ENCODE measurements around the gene ANTXR2.
A peak's percentile ranks its signal among the peaks of the same experiment; 100 is the strongest.

The ANTXR2 gene

DNA sequence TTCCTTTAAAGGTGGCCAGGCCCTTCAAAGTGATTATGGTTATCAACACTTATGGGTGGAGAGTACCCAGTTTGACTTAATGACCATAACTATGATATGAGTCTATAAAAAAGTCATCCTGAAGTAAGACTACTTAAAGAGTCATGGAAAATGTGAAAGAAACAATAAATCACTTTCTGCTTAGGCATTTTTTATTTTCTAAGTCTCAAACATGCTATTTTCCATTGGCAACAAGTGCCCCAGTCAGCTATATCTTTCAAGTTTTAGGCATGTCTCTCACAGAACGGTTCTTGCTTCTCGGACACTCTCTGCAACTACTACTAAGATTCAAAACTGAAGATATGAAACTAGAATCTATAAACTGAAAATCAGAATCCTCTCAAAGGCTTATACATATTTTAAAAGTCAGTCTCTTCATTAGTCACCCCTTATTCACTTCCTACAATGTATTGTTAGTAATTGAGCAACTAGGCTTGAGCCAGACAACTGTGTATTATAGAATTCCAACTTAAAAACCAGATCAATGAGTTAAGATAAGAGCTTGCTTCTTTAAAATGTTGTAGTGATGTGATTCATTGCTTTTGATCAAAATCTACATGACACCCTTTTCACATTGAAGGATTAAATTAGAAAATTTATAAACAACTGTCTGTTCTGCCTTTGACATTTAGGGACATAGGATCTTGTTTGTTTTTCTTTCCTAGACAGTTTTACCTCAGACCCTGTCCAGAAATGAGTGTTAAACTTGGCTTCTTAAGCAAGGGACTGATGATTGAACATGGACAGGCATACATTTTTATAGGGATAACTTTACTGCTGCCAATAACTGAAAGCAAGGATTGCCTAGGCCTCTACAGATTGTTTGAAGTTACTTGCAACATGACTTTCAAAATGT lies 2.9 kb downstream of the ANTXR2 start:
- DNase-seq (ENCODE audit: low read depth, low spot score) = peak; percentile 3

DNA sequence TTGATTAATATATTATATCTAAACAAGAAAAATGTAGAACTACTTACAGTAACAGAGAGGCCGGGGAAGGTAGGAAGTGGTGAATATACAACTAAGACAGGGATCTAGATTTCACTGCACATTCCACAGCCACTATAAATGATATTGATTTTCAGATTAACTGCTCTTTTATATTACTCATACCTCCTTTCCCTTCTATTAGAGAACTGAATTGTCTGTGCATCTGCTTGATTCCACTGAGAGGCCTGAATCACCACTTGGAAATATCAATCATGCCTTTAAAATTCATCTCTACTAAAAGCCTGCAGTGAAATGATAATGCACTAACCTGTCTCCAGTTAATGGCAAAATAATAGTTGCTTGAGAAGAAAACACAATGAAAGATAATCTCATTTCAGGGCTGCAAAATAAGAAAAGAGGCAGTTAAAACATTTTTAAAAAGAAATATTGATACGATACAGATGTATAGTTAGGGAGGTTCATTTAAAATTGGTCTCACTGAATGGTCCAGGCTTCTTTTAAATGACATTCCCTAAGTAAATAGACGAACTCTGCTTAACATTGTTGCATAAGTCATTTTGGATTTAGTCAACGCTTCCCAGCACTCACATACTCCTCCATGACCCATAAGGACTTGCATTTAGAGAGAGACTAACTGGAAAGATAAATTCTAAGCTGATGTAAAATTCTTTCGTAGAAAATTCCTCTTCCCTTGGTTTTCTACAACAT lies 3.8 kb downstream of the ANTXR2 start:
- no peak for DNase-seq (ENCODE audit: low read depth, low spot score)

DNA sequence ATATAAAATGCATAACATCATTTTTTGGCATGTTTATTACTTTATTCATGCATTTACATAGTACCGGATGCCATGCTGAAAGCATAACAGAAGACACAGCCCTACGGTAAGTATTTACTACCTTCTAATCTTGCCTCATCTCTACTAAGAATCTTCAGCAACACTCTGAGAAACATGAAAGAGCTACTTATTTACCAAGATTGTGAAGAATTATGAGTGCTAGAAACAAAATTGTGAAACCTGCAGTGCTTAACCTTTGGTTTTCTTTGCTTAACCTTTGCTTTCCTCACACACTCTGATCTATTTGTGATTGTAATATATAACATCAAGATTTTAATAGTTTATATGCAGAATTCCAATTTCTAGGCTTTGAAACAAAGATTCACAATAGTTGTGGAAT lies 7.4 kb downstream of the ANTXR2 start:
- DNase-seq (ENCODE audit: low read depth, low spot score) = no peak

DNA sequence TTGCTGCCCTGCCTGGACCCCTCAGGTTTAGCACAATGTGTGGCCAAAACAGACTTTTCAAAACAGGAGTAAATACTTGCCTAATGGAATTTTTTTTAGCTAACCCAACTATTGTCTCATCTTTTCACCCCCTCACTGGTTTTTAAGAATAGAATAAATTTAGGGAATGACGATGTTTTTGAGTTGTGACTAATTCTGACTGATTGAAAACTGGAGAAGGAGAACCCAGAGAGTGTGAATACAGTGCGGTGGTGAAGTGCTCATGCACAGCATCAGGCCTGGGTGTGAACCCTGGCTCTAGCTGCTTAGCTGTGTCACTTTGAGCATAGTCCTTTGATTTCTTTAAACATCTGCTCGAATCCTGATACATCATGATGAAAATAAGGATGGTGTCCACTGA lies 10.5 kb downstream of the ANTXR2 start:
- peak; percentile 9 for DNase-seq (ENCODE audit: low read depth, low spot score)

DNA sequence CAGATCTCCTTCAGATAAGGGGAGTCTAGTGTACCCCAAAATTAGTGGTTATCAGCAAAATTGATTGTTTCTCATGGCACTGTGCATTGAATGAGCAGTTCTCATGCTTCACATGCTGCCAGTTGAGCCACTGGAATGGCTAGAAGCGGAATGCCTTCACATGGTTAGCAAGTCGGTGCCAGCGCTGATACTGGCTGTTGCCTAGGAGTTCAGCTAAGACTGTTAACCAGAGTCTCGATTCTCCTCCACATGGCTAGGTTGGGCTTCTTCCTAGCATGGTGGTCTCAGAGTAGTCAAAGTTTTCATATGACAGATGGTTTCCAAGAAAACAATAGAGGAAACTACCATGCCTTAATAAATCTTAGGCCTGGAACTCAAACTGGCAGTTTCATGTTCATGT lies 12.2 kb downstream of the ANTXR2 start:
- no peak for DNase-seq (ENCODE audit: low read depth, low spot score)

DNA sequence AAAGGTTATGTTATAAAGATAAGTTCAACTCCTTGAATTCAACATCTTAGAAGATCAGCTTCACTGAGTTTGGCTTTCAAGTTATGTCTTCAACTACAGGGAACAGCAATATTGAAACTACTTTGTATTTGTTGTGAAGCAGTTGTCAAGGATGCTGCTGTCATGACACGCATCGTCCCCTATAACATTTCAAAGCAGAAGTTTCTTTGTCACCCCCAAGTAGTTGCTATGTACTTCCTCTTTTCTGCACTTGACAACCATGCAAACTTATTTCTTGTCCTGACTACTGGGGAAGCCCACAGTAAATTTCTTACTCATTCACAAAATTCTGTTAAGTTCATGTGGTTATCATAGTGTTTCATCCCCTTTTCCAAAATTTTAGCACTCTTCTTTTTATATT lies 14.3 kb downstream of the ANTXR2 start:
- DNase-seq (ENCODE audit: low read depth, low spot score) = no peak

DNA sequence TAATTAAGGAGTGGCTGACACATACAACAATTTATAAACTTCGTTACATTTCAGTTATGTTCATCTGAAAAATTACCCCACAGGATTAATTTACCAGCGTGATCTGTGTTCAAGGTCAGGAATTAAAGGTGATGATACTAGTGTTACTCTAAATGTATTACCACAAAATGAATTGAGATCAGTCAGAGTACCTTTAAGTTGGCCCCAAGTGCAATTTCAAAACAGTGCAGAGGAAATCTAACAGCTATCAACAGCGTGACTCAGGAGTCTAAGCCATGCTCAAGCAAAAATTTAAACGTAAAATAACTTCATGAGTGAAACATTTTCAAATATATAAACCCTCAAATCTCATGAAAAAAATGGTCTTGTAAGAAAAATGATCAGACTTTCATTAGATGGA lies 18.7 kb downstream of the ANTXR2 start:
- no peak for DNase-seq (ENCODE audit: low read depth, low spot score)

DNA sequence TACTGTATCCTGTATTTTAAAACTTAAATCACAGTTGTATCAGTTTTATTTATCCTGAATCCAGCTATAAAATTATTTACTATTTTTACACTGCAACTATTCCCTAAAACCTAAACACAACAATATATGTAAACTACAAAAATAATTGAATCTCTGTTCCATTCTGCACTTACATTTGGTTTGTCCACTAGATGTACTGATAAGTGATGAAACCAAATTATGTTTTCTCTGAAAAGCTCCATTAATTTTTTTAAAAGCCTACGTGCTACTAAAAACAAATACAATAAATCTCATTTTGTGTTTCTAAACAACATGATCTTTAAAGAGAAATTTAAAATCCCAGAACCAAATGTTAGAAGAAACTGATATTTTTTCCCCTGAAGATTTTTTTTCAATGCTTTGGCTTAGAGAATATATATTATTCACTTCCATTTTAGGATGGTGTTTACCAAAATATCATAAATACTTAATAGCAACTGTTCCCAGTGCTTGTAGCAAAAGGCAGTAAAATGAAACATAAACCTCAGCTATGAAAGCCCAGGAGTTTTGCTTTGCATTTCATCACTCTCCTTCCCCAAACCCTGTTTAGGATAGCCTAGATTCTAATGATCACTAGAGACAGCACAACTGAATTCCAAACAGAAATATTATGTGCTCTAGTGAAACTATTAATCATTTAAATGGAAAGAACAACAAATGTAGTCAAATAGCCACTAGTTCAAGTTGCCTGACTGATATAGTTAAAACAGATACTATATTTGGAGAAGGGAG lies 19.7 kb downstream of the ANTXR2 start:
- DNase-seq (ENCODE audit: low read depth, low spot score) = no peak

DNA sequence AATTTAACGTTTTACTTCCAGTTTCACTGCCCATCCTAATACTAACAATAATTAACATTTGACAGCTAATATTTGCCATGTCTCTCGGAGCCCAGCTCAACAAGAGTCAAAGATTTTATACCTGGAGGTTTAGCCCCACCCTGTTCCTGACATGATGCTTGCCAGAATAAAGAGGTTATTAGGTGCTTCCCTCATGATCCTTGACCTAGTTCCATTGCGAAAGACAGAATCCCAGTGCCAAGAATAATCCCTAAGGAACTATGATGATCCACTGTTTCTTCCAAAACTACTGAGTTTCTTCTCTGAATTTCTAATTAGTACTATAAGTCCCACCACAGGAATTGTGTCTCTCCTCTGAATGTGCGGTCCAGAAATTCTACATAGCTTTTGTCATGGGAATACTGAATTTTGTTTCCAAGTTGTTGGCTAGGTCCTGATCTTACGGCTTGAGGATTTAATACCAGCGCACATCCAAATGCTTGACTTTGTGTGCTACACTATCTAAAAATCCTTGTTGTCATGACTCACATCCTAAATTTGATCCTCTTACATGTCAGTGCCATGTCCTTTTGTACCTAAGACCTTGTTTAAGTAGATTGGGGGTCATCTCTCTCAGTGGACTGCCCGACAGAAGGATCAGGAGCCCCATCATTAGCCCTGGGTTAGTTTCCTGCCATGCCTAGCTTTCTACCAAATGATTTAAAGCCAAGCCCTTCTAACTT lies 23.1 kb downstream of the ANTXR2 start:
- DNase-seq (ENCODE audit: low read depth, low spot score) = no peak

DNA sequence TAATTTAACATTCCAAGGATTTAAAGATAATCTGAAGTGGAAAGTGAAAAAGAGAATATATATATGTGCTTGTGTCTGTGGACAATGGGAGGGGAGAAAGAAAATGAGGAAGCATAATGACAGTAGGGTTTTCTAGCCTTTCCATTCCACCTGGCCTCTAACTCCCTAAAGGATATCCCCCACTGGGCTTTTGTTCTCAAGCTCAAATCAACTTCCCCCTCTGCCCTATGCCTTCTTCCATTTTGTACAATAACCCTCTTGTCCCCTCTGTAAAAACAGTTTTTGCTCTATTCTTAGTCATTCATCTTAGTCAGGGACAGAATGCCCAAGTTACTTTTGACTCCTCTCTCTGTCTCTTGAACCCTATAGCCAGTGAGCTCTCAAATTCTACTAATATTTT lies 23.6 kb downstream of the ANTXR2 start:
- no peak for DNase-seq (ENCODE audit: low read depth, low spot score)

DNA sequence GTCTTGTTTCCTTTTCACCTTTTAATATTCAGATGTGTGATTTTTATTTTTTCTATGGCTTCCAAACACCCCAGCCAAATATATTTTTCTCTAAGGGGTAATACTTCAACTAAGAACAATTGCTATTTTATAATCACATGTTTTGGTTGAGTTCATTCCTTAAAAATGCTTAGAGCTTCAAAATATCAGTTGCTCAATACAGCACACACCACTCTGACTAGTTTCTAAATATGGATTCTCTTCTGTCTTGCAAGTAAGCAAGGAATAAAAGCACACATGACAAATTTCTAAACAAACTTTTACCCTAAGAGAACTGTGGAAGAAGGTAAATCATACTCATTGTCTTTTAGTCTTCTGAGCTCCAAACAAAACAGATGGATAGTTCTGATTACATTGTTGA lies 27.2 kb downstream of the ANTXR2 start:
- no peak for DNase-seq (ENCODE audit: low read depth, low spot score)

DNA sequence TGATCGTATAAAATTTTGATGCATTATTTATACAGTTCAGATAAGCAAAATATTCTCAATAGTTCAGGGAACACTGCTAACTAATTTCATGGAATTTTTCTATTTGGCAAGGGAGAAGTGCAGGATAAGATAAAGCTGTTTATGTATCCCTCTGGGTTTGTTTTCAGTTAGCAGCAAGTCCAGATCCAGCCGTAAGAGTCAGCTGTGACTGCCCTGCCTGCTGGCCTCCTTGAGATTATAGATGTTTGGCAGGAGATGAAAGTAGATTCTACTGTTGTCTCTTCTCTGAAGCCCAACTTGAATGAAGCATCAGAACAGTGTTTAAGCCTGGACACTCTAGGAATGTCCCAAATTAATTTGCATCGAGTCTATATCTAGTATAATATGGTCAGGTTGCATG lies 29.5 kb downstream of the ANTXR2 start:
- DNase-seq (ENCODE audit: low read depth, low spot score) = peak; percentile 16

DNA sequence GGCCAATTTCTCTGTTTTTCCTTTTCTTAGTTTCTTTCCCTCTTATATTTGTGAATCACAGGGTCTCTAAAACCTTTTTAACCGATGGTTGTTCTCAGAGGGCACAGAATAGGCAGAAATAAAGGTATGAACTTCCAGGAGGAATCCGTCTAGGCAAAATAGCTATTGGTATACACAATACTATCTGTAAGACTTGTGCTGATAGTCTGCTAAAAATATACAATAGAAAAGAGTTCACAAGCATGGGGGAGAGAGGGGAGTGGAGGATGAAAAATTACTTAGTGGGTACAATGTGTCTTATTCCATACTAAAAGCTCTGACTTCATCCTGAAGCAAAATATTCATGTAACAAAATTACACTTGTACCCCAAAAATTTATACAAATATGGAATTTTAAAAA lies 30.2 kb downstream of the ANTXR2 start:
- no peak for DNase-seq (ENCODE audit: low read depth, low spot score)

DNA sequence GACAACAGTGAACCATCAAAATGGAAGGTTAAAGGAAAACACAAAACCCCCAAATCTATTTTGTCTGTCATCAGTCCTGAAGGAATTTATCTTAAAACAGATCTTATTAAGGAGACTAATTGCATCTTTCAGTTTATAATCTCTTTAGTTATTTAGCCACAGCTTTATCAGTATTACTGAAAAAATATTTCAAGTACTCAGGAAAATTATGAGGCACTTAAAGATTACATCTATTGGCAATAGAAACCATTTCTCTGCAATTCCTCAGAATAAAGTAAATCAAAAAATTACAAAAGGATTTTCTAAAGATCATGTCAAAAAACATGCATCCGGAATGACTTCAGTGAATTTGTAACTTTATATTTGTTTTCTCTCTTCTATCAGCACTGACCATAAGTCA lies 35.2 kb downstream of the ANTXR2 start:
- no peak for DNase-seq (ENCODE audit: low read depth, low spot score)

DNA sequence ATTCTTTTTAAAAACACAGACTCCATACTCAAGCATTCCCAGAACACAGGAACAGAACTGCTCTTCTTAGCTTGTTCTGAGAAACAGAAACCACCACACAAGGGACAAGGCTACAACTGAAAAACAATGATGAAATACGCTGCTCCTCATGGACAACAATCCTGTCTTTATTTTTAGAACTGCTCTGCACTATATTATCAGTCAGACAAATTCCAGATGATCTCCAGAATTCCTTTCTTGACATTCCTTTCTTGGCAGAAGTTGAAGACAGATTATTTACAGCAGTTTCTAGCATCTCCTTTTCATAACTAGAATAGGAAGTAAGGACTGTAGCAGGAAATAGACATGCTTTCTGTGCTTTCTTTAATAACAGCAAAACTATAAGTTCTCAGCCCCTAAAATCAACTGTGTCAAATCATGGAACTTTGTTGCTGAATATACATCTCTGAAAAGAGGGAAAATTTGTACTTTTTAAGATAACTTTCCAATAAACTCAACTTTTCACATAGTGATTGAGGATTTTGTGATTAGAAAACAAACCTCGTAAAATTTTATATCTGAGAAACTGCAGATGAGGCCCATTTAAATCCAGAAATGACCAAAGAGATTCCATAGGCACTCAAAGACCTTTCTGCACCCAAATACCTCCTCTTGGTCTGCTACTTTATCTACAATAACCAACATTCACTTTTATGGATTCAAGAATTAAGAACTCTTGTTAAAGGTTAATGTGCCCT lies 35.9 kb downstream of the ANTXR2 start:
- DNase-seq (ENCODE audit: low read depth, low spot score) = peak; percentile 25

DNA sequence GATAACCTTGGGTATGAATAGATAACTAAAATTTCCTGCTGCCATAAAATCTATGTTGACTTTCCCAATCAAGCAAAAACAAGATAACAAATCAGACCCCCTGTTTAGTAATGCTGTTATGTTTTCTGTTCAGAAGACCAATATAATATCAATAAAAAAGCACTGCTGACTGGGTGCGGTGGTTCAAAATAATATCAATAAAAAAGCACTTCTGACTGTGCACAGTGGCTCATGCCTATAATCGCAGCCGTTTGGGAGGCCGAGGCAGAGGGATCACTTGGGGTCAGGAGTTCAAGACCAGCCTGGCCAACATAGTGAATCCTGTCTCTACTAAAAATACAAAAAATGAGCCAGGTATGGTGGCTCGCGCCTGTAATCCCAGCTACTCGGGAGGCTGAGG lies 36.7 kb downstream of the ANTXR2 start:
- no peak for DNase-seq (ENCODE audit: low read depth, low spot score)

DNA sequence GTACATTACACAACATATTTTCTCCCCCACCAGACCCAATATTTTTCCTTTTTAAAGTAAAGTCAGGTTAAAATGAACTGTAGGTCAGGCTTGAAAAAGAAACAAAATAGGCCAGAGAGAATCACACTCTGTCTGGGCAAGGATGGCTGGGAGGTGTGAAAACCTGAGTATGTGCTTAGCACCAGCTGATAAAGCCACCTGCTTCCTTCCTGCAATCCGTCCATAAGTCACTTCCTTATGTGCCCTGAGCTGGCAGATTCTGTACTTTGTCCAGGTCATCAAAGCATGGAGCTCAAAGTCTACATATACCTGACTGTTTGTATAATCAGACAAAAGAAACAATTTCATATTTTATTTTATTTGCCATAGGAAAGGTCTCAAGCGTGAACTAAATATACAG lies 37.7 kb downstream of the ANTXR2 start:
- DNase-seq (ENCODE audit: low read depth, low spot score) = no peak

DNA sequence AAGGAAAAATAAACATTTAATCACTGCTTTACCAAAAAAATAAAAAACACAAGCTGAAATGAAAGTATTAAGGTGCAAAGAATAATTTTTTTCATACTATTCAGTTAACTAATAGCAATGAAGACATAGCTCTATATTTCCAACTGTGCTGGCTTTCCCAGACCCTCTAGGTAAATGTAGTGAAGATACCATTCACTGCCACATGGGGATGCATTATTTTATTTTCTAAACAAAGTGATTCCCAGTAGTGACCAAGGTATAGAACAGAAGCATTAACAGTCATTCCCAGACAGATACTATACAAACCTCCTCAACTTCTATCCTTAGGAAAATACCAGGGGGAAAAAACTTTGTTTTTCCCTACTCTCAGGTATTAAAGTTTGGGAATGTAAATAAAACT lies 39.4 kb downstream of the ANTXR2 start:
- no peak for DNase-seq (ENCODE audit: low read depth, low spot score)

DNA sequence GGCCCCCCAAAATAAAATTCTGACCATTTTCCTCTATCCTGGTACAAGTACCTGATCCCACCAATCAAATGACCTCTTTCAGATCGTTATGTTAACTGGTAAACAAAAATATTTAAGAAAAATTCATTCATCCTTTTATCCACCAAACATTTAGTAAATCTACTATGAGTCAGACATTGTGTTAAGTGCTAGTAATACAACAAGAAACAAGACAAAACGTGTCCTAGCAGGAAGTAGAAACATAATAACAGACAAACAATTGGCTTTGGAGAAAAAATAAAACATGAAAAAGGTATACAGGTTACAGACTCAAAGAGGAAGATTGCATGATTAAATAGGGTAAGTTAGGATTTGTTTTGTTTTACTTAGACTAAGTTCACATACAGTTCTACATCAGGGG lies 43.7 kb downstream of the ANTXR2 start:
- DNase-seq (ENCODE audit: low read depth, low spot score) = no peak

DNA sequence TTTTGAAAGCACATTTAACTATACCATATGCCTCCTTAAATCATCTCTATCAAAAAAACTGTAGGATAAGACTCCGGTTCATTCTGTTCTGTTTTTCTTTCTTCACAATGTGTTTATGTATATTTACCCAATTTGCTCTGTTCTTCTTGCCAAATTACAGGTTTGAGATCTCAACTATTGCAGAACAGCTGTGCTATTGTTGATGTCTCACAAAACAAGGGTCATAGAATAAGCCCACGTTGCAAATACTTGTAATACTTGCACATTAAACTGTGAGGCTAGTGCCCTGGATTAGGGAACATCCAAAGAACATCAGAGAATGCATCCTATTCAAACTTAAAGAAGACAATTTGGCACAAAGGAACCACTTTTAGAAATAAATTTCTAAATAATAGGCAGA lies 45.4 kb downstream of the ANTXR2 start:
- no peak for DNase-seq (ENCODE audit: low read depth, low spot score)

DNA sequence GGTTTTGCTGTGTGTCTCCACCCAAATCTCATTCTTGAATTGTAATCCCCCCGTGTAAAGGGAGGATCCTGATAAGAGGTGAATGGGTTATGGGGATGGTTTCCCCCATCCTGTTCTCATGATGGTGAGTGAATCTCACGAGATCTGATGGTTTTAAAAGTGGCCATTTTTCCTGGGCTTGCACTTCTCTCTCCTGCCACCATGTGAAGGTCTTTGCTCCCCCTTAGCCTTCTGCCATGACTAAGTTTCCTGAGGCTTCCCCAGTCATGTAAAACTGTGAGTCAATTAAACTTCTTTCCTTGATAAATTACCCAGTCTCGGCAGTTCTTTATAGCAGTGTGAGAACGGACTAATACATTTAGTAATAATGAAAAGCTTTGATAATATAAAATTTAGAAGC lies 46.9 kb downstream of the ANTXR2 start:
- DNase-seq (ENCODE audit: low read depth, low spot score) = no peak

Data from astrocyte of the hippocampus (primary cell).